GM12801 (cell line): ENCODE results near the gene LYZL1.

Experiments
- TF ChIP-seq, protein P1 (sequence below): IDR thresholded peaks from one replicate; pipeline ENCODE4 v1.5.1; 2011; ENCODE audit warnings: control low read depth; ENCODE audit not compliant: insufficient read length; ENCODE audit errors: extremely low read depth

LYZL1 gene

DNA sequence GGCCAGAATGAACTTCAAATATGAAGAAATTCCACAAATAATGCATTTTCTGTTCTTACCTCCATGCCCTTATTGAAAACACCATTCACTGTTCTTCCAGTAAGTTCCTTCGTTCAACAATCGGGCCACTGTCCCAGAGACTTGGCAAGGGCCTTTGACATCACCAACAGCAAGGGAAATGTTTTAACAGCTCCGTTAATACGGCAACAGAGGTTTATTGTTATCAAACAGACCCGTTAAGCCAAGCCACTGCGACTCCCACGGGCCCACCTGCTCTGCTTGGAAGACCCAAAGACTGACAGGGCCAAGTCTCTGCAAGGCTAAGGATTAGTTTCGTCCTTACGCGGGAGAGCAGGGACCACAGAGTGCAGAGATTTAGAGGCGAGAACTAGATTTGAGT is 43.4 kb upstream of the LYZL1 start:
- TF ChIP-seq, protein P1, sequence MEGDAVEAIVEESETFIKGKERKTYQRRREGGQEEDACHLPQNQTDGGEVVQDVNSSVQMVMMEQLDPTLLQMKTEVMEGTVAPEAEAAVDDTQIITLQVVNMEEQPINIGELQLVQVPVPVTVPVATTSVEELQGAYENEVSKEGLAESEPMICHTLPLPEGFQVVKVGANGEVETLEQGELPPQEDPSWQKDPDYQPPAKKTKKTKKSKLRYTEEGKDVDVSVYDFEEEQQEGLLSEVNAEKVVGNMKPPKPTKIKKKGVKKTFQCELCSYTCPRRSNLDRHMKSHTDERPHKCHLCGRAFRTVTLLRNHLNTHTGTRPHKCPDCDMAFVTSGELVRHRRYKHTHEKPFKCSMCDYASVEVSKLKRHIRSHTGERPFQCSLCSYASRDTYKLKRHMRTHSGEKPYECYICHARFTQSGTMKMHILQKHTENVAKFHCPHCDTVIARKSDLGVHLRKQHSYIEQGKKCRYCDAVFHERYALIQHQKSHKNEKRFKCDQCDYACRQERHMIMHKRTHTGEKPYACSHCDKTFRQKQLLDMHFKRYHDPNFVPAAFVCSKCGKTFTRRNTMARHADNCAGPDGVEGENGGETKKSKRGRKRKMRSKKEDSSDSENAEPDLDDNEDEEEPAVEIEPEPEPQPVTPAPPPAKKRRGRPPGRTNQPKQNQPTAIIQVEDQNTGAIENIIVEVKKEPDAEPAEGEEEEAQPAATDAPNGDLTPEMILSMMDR: no peak

DNA sequence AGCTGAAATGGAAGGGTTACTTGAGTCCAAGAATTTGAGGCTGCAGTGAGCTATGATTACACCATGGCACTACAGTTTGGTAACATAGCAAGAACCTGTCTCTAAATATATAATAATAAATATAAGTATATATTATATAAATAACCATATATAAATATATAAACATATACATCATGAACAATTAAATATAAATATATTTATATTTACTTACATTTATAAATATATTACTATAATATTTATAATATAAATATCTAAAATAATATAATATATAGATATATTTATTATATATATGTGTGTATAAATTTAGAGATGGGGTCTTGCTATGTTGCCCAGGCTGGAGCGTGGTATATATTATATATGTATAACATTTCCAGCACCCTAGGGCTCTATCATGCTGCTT is 42.4 kb upstream of the LYZL1 start:
- TF ChIP-seq, protein P1: no peak

DNA sequence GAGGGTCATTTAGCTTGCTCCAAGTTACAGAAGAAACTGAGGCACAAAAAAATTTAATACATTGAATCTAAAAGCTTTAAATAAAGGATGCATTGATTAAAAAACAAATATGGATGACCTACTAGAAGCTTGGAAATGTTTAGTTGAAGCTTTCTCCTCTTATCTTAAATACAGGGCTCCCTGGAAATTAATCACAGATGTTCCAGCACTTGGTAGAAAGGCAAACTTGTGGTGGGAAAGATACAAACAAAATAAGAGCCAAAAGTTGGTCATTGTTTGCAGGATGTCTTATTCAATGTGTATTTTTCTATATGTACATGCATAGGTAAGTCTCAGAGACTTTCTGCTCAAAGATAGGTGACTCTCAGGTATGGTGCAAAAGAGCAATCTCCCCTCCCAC is 40.7 kb upstream of the LYZL1 start:
- TF ChIP-seq, protein P1: no peak

DNA sequence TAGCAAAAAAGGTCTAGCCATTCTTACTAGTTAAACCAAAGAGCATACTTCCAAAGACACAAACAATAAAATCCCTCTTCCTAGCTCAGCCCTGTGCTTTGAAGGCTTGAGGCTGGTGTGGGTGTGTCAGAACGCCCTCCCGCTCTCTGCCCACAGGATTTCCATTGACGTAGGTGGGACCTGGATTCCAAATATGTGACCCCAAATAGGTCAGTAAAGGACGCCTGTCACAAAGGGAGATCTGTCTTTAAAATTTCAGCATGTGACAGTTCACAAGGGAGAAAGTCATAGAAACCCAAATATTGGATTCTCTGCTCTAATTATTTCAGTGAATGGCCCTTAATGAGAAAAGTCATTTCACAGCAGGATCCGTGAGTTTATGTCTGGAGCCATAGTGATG is 39.9 kb upstream of the LYZL1 start:
- TF ChIP-seq, protein P1: no peak

DNA sequence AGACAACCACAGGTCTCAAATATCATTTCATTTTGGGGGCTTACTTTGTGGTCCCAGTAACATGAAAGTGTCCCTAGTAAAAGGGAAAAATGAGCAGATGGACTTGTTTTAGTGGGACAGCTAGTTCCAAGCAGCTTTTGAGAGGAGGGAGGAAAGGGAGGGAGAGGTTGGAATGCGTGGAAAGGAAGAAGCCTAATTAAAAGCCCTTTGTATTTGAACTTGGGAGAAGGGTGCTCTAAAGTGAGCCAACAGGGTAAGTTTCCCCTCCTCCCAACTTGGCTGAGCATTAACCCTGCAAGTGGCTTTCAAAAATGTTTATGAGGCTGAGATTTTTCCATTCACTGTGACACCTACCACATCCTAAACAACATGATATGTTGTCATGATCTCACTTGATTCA is 38.8 kb upstream of the LYZL1 start:
- TF ChIP-seq, protein P1: no peak

DNA sequence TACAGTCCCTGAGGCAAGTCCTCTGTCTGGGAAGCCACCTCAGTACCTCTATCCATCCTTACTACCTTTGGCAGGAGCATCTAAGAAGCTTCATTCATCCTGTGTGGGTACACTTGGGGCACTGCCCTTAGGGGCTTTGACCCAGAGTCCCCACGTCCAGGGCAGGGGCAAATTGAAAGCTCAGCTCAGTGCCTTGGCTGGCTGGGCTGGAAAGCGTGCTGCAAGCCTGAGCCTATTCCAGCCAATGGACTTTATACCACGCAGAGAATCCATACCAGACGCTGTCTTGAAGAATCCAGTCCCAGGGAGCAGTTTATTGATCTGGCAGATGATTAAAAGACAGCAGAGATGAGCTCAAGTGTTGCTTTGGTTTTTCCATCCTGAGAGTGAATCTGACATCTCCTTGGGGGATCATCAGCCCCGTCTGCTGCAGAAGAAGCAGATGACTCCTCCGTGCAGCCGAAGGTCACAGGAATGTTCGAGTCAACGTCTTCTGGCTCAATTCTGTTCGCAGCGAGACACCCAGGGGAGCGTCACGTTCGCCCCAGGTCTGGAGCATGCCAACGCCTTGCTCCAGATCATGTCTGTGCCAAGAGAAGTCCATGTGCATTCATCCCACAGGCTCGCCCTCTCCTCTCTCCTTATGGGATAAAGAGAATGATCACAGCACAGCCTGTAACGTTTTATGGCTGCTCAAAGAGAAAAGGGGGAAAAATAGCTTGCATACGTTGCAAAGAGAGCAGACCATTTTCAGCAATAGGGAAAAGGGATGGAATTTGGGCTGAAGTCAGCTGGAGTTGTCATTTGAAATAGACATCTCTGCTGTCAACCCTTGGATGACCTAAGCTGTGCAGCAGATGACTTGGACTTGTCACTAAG is 35.8 kb upstream of the LYZL1 start:
- TF ChIP-seq, protein P1: no peak

DNA sequence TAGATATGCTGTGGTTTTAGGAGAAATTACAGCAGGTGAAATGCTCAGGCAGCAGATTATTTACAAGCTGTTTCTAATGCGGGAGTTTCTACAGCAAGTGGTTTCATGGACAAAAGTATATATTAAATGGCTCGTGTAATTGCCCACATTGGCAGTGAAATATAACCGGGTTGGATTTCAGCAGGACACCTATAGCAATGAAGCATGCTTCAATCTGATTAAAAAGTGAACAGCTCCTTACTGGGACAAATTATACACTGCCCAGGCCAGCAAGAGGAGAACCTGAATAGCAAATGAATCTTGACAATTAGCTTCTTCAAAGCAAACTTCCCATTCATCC is 35.2 kb upstream of the LYZL1 start:
- TF ChIP-seq, protein P1: no peak
